Measurements from ENCODE around the gene S1PR4. TPM values are rescaled to one million over a fixed set of nuclear protein-coding genes. Genes with fewer than 3 reads are reported as not detected.
"Not testable (repeated sequence)": the region's sequence is repeated elsewhere in the genome, so short reads cannot be mapped to it uniquely, and the experiment has no call there.

The S1PR4 gene
- polyA plus RNA-seq, 1 experiment: not detected

- no peaks in the 10 kb centered on the region for H3K27me3 ChIP-seq (ENCODE audit: control insufficient read depth, insufficient read depth, low read length)
- TF ChIP-seq CTCF (IDR thresholded peaks at IDR 0.05; ENCODE audit: low read depth, low read length): no peak
- no peak for DNase-seq (ENCODE audit: low read depth, low spot score)
- H3K9me3 ChIP-seq (ENCODE audit: control insufficient read depth, insufficient read depth, low read length): no peaks in the 10 kb centered on the region; the same call in 1 of the 2 replicates
- ChIA-PET POLR2A (interaction anchor here (0.7 kb wide), 1 partner anchor 75 kb away, joined by 7 read pairs; no protein-coding TSS in a partner anchor), CTCF (interaction anchor here (1.1 kb wide), 1 partner anchor 266 kb away, joined by 5 read pairs; no protein-coding TSS in a partner anchor)
- H3K4me3 ChIP-seq (ENCODE audit: low read depth, low read length): no peak overlapping the region
- no peak overlapping the region for H3K27ac ChIP-seq (ENCODE audit: low read depth, low read length)
Observed at GRCh38 chr19:3216874-3217273, 38.3 kb downstream of the S1PR4 start.

GRCh38 chr19:3220576-3220975 lies 42.0 kb downstream of the S1PR4 start:
- POLR2A ChIA-PET: no interaction called here
- Histone ChIP-seq H3K4me3 (ENCODE audit: low read depth, low read length) (no peak overlapping the region), H3K27me3 (ENCODE audit: control insufficient read depth, insufficient read depth, low read length) (peaks cover 6% of the 10 kb centered on the region), H3K27ac (ENCODE audit: low read depth, low read length) (no peak overlapping the region), H3K9me3 (ENCODE audit: control insufficient read depth, insufficient read depth, low read length) (no peaks in the 10 kb centered on the region; the same call in 1 of the 2 replicates)
- no peak for TF ChIP-seq CTCF (IDR thresholded peaks at IDR 0.05; ENCODE audit: low read depth, low read length)
- DNase-seq (ENCODE audit: low read depth, low spot score): no peak
- CTCF ChIA-PET: interaction anchor here (0.5 kb wide), 1 partner anchor 360 kb away, joined by 3 read pairs; no protein-coding TSS in a partner anchor

- CTCF ChIA-PET; H3K27ac ChIP-seq (ENCODE audit: low read depth, low read length); H3K9me3 ChIP-seq (ENCODE audit: control insufficient read depth, insufficient read depth, low read length); POLR2A ChIA-PET; DNase-seq (ENCODE audit: low read depth, low spot score); H3K4me3 ChIP-seq (ENCODE audit: low read depth, low read length): not testable (repeated sequence)
- peaks cover 16% of the 10 kb centered on the region for H3K27me3 ChIP-seq (ENCODE audit: control insufficient read depth, insufficient read depth, low read length)
Observed at GRCh38 chr19:3221576-3221975, 43.0 kb downstream of the S1PR4 start.

- ChIA-PET CTCF (no interaction called here), POLR2A (interaction anchor here (0.6 kb wide), 1 partner anchor 707 kb away, joined by 4 read pairs; no protein-coding TSS in a partner anchor)
- peaks cover 26% of the 10 kb centered on the region for H3K27me3 ChIP-seq (ENCODE audit: control insufficient read depth, insufficient read depth, low read length)
- H3K9me3 ChIP-seq (ENCODE audit: control insufficient read depth, insufficient read depth, low read length): no peaks in the 10 kb centered on the region; the same call in 1 of the 2 replicates
- no peak overlapping the region for H3K27ac ChIP-seq (ENCODE audit: low read depth, low read length)
- H3K4me3 ChIP-seq (ENCODE audit: low read depth, low read length): no peak overlapping the region
- no peak for TF ChIP-seq CTCF (IDR thresholded peaks at IDR 0.05; ENCODE audit: low read depth, low read length)
- no peak for DNase-seq (ENCODE audit: low read depth, low spot score)
Observed at GRCh38 chr19:3222709-3223108, 44.1 kb downstream of the S1PR4 start.

- Histone ChIP-seq H3K9me3 (ENCODE audit: control insufficient read depth, insufficient read depth, low read length) (no peaks in the 10 kb centered on the region), H3K27me3 (ENCODE audit: control insufficient read depth, insufficient read depth, low read length) (peaks cover 39% of the 10 kb centered on the region), H3K27ac (ENCODE audit: low read depth, low read length) (no peak within 1 kb of the TSS), H3K4me3 (ENCODE audit: low read depth, low read length) (peak within 1 kb of the TSS; percentile 35; the same call in 1 of the 2 replicates)
- no peak for DNase-seq (ENCODE audit: low read depth, low spot score)
- CTCF ChIA-PET: interaction anchor here (0.5 to 1.5 kb wide), 10 partner anchors 9 to 1443 kb away, joined by 3 to 5 read pairs (median 5); no protein-coding TSS in a partner anchor
- POLR2A ChIA-PET: no interaction called here
- 0 out of 2 replicates have a peak, but pooled peaks have one; percentile 15 for TF ChIP-seq CTCF (IDR thresholded peaks at IDR 0.05; ENCODE audit: low read depth, low read length)
Observed at GRCh38 chr19:3224346-3225168, 46.0 kb downstream of the S1PR4 start, which contains the start of gene CELF5. Gene CELF5, plus strand, starts transcription at chr19:3224661. Its CDS starts 79 bp downstream, at chr19:3224740.

All from AG04450 (cell line).